ENCODE results near the gene LGI4.
A peak's percentile ranks its signal among the peaks of the same experiment; 100 is the strongest.
"Not testable (repeated sequence)": the region's sequence is repeated elsewhere in the genome, so short reads cannot be mapped to it uniquely, and the experiment has no call there.

Gene LGI4

GRCh38 chr19:35105411-35106290, 29.2 kb downstream of the LGI4 start:
- DNase-seq, result no peak

- no peak for DNase-seq
These were observed 29.8 kb downstream of the LGI4 start for GRCh38 chr19:35105047-35105410.

- DNase-seq, result no peak
These were observed 30.5 kb downstream of the LGI4 start for GRCh38 chr19:35104361-35104760.

- not testable (repeated sequence) for DNase-seq
These were observed 31.2 kb downstream of the LGI4 start for GRCh38 chr19:35103614-35104013.

GRCh38 chr19:35101949-35102348, 32.9 kb downstream of the LGI4 start:
- DNase-seq, result not testable (repeated sequence)

GRCh38 chr19:35100588-35101533, 34.0 kb downstream of the LGI4 start:
- no peak for DNase-seq

GRCh38 chr19:35099897-35100275, 35.0 kb downstream of the LGI4 start:
- DNase-seq, result no peak

GRCh38 chr19:35099155-35099896, 35.5 kb downstream of the LGI4 start:
- no peak for DNase-seq

GRCh38 chr19:35098413-35099049, 36.3 kb downstream of the LGI4 start:
- no peak for DNase-seq

GRCh38 chr19:35095667-35096368, 39.0 kb downstream of the LGI4 start:
- no peak for DNase-seq

- DNase-seq, result no peak
These were observed 40.2 kb downstream of the LGI4 start for GRCh38 chr19:35094656-35095055.

GRCh38 chr19:35093941-35094647, 40.8 kb downstream of the LGI4 start:
- DNase-seq, result no peak

- no peak for DNase-seq
These were observed 41.4 kb downstream of the LGI4 start for GRCh38 chr19:35093430-35093829.

GRCh38 chr19:35090506-35091214, 44.2 kb downstream of the LGI4 start:
- peak; percentile 13 for DNase-seq

- DNase-seq, result no peak
These were observed 44.7 kb downstream of the LGI4 start for GRCh38 chr19:35090160-35090505.

- DNase-seq, result no peak
These were observed 45.3 kb downstream of the LGI4 start for GRCh38 chr19:35089554-35089953.

GRCh38 chr19:35088131-35088913, 46.5 kb downstream of the LGI4 start:
- no peak for DNase-seq

- DNase-seq, result no peak
These were observed 47.5 kb downstream of the LGI4 start for GRCh38 chr19:35087393-35087792.

GRCh38 chr19:35086455-35086854, 48.4 kb downstream of the LGI4 start:
- no peak for DNase-seq

GRCh38 chr19:35085947-35086346, 48.9 kb downstream of the LGI4 start:
- no peak for DNase-seq

Data from effector CD8-positive, alpha-beta T cell (primary cell).